Keratinocyte (primary cell): ENCODE data around the gene BICDL2.

Source experiments
- CTCF ChIP-seq, 3 experiments: IDR thresholded peaks in 1 of 3; conservative IDR thresholded peaks in 1 of 3; optimal IDR thresholded peaks in 1 of 3; 2 replicates in 2 of 3; 3 replicates in 1 of 3; pipeline versions ENCODE3 to v1.5.1; 2011; ENCODE audit warnings: low read length in 3 of 3, mild to moderate bottlenecking in 3 of 3, moderate library complexity in 2 of 3, control low read depth in 1 of 3, inconsistent platforms in 1 of 3; ENCODE audit not compliant: insufficient read depth in 2 of 3; ENCODE audit errors: extremely low read depth in 1 of 3
- EZH2 ChIP-seq: IDR thresholded peaks from one replicate; pipeline ENCODE4 v1.6.1; 2012; ENCODE audit warnings: inconsistent platforms, mild to moderate bottlenecking, low read length, moderate library complexity

- no peak for TF ChIP-seq CTCF (optimal IDR thresholded peaks at IDR 0.05 in 1 of 3, IDR thresholded peaks at IDR 0.05 in 1 of 3, conservative IDR thresholded peaks at IDR 0.05 in 1 of 3; ENCODE audit: extremely low read depth in 1 of 3, insufficient read depth in 2 of 3, low read length in 3 of 3)
- TF ChIP-seq EZH2, result no peak
Measured at GRCh38 chr16:3060339-3061127, 23.8 kb upstream of the BICDL2 start.
